ENCODE results near the gene C6orf132. TPM values are rescaled to one million over a fixed set of nuclear protein-coding genes. Genes with fewer than 3 reads are reported as not detected.

C6orf132 gene, protein sequence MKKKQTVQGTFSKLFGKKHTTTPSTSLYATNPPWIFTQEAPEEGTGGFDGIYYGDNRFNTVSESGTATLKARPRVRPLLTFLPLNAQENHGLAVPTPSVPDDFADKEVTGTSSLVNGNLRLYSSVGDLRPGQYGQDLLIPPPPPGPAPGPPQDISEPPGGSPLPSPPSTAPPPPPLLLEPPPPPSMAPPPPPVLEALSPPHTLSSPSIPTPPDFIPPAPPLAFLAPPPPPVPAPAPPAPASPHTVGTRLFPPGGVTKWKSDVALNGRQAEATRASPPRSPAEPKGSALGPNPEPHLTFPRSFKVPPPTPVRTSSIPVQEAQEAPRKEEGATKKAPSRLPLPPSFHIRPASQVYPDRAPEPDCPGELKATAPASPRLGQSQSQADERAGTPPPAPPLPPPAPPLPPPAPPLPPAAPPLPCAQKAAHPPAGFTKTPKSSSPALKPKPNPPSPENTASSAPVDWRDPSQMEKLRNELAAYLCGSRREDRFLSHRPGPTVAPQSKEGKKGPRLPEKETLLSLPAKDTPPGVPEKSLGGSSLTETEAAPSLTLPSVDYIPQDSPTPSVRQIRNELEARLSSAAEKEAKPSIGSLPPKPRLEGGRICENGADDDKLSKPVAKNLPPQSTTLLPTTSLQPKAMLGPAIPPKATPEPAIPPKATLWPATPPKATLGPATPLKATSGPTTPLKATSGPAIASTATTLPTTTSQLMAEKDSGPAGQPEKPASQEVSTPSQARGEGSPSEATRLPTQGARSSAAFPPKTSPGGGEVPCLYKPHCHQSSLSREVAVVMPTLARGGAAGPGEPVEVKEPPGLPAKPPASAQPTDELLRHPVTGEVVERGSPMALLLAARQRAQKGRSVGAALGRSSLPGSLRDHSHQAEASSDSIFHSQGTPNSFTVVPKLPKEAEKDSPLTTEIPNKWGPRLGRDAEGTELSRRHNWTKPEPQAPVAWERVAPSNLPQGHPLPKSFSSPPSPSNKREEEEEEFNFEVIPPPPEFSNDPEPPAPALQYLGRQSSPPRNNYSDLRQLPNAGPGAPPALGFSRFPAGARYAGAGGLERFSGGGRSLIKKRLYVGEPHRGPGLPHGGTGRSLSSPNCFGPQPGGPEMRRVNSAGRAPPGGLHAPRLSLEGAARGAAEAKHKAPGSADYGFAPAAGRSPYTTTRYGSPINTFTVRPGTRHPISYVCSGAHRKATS
- 9.8 and 19.8 TPM in 2 replicates for total RNA-seq

DNA sequence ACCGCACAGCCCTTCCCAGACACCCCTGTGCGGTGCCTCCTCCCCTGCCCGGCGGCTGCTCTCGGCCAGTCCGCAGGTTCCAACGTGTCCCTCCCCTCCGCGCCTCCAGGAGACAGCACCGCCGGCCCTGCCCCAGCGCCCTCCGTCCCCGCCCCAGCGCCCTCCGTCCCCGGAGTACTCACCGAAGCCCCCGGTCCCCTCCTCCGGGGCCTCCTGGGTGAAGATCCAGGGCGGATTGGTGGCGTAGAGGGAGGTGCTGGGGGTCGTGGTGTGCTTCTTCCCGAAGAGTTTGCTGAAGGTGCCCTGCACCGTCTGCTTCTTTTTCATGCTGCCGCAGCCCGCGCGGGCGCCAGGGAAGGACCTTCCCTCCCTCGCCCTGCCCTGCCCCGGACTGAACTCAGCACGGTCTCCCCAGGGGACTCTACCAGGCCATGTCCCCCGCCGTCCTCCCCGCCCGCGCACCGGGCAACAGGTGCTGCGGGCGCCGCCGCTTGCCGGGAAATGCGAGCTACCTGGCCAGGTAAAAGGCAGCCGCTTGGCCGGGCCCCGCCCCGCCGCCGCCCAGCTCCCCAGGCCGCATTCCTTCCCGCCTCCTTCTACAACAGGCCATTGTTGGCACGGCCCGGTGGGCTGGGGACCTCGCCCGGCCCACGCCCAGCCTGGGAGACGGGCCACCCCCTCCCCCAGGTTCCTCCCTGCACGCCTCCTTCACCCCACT, at the start of gene C6orf132:
Gene C6orf132, minus strand, starts transcription at position 503 of the 718 bp plus-strand sequence. Its CDS starts 176 bp downstream, at position 327.

DNA sequence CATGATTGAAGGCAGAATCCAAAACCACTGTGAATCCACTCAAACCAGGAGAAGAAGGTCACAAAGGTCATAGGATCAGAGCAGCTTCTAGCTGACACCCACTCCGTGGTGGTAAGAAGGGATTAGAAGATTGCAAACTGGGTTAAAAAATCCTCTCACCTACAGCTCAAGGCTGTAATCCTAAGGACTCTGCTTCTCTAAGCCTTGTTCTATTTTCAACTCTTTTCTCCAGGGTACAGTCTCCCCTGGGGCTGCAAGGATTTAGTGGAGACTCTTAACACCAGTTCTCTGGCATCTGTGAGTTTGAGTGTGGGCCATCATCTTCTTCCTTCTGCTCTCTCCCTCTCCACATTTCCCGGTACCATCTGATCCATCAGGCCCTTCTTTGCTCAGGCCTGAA, 30.7 kb upstream of the C6orf132 start, which contains the start of gene GUCA1A:
Gene GUCA1A, plus strand, starts transcription at position 264 of the 400 bp plus-strand sequence. CDS start 250 bp downstream, outside the sequence.

Other genes starting within 250 kb of the C6orf132 start
- gene USP49, start 247.2 kb downstream of the C6orf132 start, total RNA-seq = 2.9 and 6.7 TPM in 2 replicates
- gene MED20, start 221.5 kb downstream of the C6orf132 start, total RNA-seq = 33.0 and 49.7 TPM in 2 replicates
- gene BYSL, start 221.1 kb downstream of the C6orf132 start, total RNA-seq = 8.0 and 14.1 TPM in 2 replicates
- gene CCND3, start 200.8 kb downstream of the C6orf132 start, total RNA-seq = 143 and 151 TPM in 2 replicates
- gene TAF8, start 92.1 kb downstream of the C6orf132 start, total RNA-seq = 30.6 and 30.7 TPM in 2 replicates
- gene GUCA1A, start 30.7 kb upstream of the C6orf132 start, total RNA-seq = 2.2 and 8.2 TPM in 2 replicates
- gene GUCA1B, start 52.3 kb upstream of the C6orf132 start, total RNA-seq = not detected in 2 replicates
- gene MRPS10, start 75.2 kb upstream of the C6orf132 start, total RNA-seq = 19.6 and 35.5 TPM in 2 replicates